GM18873 (cell line): ENCODE data around the gene ERV3-1.
"Not testable (repeated sequence)": the region's sequence is repeated elsewhere in the genome, so short reads cannot be mapped to it uniquely, and the experiment has no call there.

ENCODE experiments used
- ATAC-seq: cut with Tn5 transposase; IDR thresholded peaks from one replicate; pipeline ENCODE4 v1.9.1; 2021; ENCODE audit warnings: mild to moderate bottlenecking, moderate library complexity, moderate number of reproducible peaks; ENCODE audit not compliant: unreplicated experiment, low FRiP score

The ERV3-1 gene

GRCh38 chr7:64945503-64946175 lies 60.8 kb downstream of the ERV3-1 start:
- ATAC-seq, result no peak

- not testable (repeated sequence) for ATAC-seq
These were observed 61.6 kb downstream of the ERV3-1 start for GRCh38 chr7:64944667-64945502.
